Measurements from ENCODE around the gene SEMA4C.
A peak's percentile ranks its signal among the peaks of the same experiment; 100 is the strongest.

The SEMA4C gene

DNA sequence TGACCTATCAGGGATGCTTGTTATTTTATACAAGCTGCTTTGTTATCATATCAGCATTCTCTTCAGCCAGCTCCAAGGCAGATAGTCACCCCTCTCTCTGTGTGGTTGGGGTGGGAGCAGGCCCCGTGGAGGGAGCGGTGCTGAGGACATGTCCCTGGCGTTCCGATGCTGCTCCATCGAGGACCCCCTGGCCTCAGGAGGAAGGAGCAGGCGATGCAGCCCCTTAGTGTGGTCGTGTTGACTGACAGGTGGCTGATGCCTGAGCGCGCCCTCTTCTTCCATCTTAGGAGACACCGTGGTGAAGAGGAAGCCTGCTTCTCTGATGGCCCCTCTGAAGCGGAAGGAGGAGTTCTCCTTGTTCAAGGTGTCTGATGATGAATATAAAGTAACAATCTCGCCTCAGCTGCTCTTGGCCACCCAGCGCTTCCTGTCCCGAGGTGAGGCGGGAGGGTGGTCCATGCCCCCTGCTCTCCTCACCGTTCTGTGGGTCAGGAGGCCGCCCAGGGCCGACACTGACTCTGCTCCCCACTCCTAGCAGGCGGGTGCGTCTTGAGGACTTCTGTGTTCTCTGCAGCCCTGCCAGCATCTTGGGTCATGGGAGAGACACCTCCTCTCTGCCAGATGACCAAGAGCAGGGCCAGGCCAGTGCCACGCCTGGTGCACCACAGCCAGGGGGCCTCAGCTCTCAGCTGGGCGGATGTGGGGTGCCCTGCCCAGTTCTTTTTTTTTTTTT lies 43.2 kb downstream of the SEMA4C start:
- Histone ChIP-seq H3K9ac (ENCODE audit: low read length in 2 of 2) (no peak overlapping the region), H3K36me3 (ENCODE audit: control insufficient read depth in 2 of 2, insufficient read depth in 2 of 2, low read length in 2 of 2) (peaks cover 47 to 53% of the 10 kb centered on the region in 2 donors), H3K27me3 (ENCODE audit: control insufficient read depth in 1 of 2, insufficient read depth in 2 of 2, low read length in 2 of 2) (no peaks in the 10 kb centered on the region), H3K9me3 (ENCODE audit: control insufficient read depth in 2 of 2, low read length in 2 of 2) (no peaks in the 10 kb centered on the region), H3K4me1 (ENCODE audit: control insufficient read depth, insufficient read depth, low read length) (peaks cover 17% of the 10 kb centered on the region), H3K27ac (ENCODE audit: low read length) (no peak overlapping the region), H3K4me3 (ENCODE audit: low read length in 2 of 2) (no peak overlapping the region)

DNA sequence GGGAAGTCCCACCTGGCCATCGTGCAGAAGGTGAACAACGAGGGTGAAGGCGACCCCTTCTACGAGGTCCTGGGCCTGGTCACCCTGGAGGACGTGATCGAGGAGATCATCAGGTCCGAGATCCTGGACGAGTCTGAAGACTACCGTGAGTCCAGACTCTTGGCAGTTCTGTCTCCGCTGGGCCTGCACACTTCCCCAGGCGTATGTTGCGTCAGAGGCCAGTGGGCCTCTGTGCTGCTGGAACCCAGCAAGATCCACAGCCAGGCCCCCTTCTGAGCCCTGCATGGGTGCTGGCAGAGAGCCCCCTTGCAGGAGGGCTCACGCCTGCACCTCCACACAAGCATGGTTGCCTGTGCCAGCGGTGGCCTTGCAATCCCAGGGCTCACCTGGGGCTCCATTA lies 44.8 kb downstream of the SEMA4C start:
- Histone ChIP-seq H3K36me3 (ENCODE audit: control insufficient read depth in 2 of 2, insufficient read depth in 2 of 2, low read length in 2 of 2) (peaks cover 33 to 40% of the 10 kb centered on the region in 2 donors), H3K27me3 (ENCODE audit: control insufficient read depth in 1 of 2, insufficient read depth in 2 of 2, low read length in 2 of 2) (no peaks in the 10 kb centered on the region), H3K9ac (ENCODE audit: low read length in 2 of 2) (no peak overlapping the region), H3K4me3 (ENCODE audit: low read length in 2 of 2) (no peak overlapping the region), H3K9me3 (ENCODE audit: control insufficient read depth in 2 of 2, low read length in 2 of 2) (no peaks in the 10 kb centered on the region), H3K27ac (ENCODE audit: low read length) (no peak overlapping the region), H3K4me1 (ENCODE audit: control insufficient read depth, insufficient read depth, low read length) (peaks cover 26% of the 10 kb centered on the region)

DNA sequence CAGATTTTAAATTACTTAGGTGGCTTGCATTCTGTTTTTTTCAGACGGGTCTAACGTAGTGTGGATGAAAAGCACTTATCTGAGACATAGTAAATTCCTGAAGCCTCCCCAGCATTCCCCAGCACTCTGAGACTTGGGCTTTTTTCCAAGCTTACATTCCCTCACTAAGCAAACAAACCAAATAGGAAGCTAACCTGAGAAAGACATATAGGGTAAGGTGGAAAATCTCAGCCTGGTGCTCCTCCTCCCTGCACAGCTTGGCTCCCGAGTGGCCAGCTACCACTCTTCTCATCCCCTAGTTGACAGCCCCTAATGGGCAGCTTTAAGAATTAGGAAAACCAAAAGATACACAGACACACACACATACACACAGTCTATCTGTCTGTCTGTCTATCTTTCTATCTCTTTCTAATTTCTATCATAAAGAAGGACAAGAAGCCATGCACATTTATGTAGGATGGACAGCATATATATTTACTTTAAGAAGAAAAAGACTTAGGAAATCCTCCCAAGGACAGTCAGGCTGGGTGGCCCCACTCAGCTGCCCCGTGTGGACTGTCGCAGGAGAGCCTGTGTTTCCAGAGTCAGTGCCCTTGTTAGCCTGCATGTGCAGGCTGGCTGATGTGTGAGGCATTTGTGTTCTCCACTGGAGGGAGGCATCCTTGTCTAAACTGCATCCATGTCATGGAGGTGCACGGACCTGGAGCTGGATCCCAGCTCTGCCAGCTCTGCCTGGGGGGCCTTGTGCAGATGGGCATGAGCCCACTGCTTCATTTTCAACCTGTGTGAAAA lies 45.6 kb downstream of the SEMA4C start:
- Histone ChIP-seq H3K27ac (ENCODE audit: low read length) (no peak overlapping the region), H3K4me3 (ENCODE audit: low read length in 2 of 2) (no peak overlapping the region), H3K9me3 (ENCODE audit: control insufficient read depth in 2 of 2, low read length in 2 of 2) (no peaks in the 10 kb centered on the region), H3K4me1 (ENCODE audit: control insufficient read depth, insufficient read depth, low read length) (peaks cover 33% of the 10 kb centered on the region), H3K9ac (ENCODE audit: low read length in 2 of 2) (no peak overlapping the region), H3K27me3 (ENCODE audit: control insufficient read depth in 1 of 2, insufficient read depth in 2 of 2, low read length in 2 of 2) (no peaks in the 10 kb centered on the region), H3K36me3 (ENCODE audit: control insufficient read depth in 2 of 2, insufficient read depth in 2 of 2, low read length in 2 of 2) (peaks cover 26 to 34% of the 10 kb centered on the region in 2 donors)

DNA sequence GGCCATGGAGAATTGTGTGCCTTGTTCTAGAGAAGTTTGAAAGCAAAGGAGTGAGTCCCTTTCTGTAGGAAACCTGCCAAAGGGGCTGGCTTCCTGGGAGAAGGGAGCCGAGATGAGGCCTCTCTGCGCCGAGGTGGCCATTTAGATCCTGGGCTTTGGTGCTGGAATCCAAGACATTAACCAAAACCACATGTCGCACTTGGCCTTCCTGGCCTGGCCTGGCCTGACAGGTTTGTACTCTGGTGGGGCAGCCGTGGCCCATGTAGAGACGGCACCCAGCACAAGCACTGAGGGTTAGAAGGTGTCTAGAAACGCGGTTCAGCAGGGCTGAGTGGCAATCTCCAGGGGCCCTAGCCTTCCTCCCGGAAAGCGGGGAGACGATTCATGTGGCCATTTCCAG lies 46.7 kb downstream of the SEMA4C start:
- Histone ChIP-seq H3K9me3 (ENCODE audit: control insufficient read depth in 2 of 2, low read length in 2 of 2) (no peaks in the 10 kb centered on the region), H3K4me1 (ENCODE audit: control insufficient read depth, insufficient read depth, low read length) (peaks cover 44% of the 10 kb centered on the region), H3K36me3 (ENCODE audit: control insufficient read depth in 2 of 2, insufficient read depth in 2 of 2, low read length in 2 of 2) (peaks cover 18 to 26% of the 10 kb centered on the region in 2 donors), H3K4me3 (ENCODE audit: low read length in 2 of 2) (no peak overlapping the region), H3K27ac (ENCODE audit: low read length) (no peak overlapping the region), H3K27me3 (ENCODE audit: control insufficient read depth in 1 of 2, insufficient read depth in 2 of 2, low read length in 2 of 2) (no peaks in the 10 kb centered on the region), H3K9ac (ENCODE audit: low read length in 2 of 2) (no peak overlapping the region)

DNA sequence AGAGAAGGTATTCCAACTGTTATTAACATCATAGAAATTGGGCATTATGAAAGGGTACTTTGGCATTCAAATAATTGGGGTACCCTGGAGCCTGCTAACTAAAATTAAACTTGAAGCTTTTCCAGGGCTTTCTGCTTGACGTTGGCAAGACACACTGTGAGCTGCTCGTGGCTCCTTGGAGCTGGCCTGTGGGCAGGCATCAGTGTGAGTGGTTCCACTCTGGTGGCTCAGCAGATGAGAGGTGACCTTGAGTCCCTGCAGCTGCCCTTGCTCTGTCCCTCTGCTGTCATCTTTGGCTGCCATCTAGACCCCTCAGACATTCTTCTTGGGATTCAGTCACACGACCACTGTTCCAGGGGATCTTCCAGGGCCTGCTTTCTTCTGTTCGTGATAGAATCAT lies 47.1 kb downstream of the SEMA4C start:
- H3K36me3 ChIP-seq (ENCODE audit: control insufficient read depth in 2 of 2, insufficient read depth in 2 of 2, low read length in 2 of 2), result peaks cover 14 to 22% of the 10 kb centered on the region in 2 donors
- no peaks in the 10 kb centered on the region for H3K27me3 ChIP-seq (ENCODE audit: control insufficient read depth in 1 of 2, insufficient read depth in 2 of 2, low read length in 2 of 2)
- H3K9me3 ChIP-seq (ENCODE audit: control insufficient read depth in 2 of 2, low read length in 2 of 2), result no peaks in the 10 kb centered on the region
- peaks cover 48% of the 10 kb centered on the region for H3K4me1 ChIP-seq (ENCODE audit: control insufficient read depth, insufficient read depth, low read length)
- no peak overlapping the region for H3K27ac ChIP-seq (ENCODE audit: low read length)
- no peak overlapping the region for H3K9ac ChIP-seq (ENCODE audit: low read length in 2 of 2)
- H3K4me3 ChIP-seq (ENCODE audit: low read length in 2 of 2), result no peak overlapping the region

DNA sequence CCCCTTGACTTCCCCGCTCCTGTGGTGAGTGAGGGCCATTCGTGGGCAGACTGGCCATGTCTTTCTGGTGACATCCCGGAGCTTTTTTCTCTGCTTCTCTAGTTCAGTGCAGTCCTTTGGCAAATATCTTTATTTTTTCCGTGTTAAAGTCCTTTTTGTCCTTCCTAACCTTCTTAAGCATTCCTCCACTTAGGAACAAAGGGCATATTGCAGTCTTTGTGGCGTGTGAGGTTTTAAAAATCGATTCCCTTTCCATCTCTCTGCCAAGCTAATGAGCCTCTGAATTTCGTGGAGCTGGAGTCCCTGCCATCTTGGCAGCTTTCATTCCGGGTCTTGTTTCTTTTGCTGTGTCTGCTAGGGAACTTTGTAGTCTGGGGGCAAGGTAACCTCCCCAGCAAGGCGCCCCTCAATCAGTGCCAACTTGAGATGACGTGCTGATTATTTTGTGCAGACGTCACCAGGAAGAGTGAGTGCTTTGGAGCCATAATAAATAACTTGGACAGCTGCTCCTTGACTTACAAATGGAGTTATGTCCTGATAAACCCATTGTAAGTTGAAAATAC lies 48.7 kb downstream of the SEMA4C start:
- no peaks in the 10 kb centered on the region for H3K9me3 ChIP-seq (ENCODE audit: control insufficient read depth in 2 of 2, low read length in 2 of 2)
- no peak overlapping the region for H3K4me3 ChIP-seq (ENCODE audit: low read length in 2 of 2)

DNA sequence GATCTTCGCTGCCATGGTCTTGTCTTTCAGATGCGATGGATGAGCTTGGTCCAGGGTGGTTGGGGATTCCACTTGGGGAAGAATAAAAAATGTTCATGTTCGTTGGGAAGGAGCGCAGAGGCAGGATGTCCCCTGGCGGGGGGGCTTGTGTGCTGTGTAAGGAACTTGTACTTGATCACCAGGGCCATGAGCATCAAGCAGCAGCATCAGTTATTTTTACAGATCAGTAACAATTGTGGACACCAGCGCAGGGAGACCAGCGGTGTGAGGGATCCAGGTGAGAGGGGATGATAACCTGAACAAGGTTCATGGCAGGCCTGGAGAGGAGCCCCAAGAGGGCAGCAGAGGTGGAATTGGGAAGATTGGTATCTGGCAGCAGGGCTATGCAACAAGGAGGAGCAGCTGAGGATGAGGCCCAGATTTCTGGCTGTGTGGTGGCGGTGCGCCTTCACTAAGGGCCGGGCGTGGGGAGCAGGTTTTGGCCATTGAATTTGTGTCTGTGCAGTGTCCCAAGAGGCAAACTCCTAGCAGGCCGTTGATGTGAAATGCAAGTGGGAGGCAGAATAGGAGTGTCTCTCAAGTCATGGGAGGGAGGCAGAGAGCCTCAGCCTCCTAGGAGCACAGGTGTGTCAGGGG lies 49.9 kb downstream of the SEMA4C start:
- no peaks in the 10 kb centered on the region for H3K27me3 ChIP-seq (ENCODE audit: control insufficient read depth in 1 of 2, insufficient read depth in 2 of 2, low read length in 2 of 2)
- peaks cover 58% of the 10 kb centered on the region for H3K4me1 ChIP-seq (ENCODE audit: control insufficient read depth, insufficient read depth, low read length)
- no peak overlapping the region for H3K9ac ChIP-seq (ENCODE audit: low read length in 2 of 2)
- H3K36me3 ChIP-seq (ENCODE audit: control insufficient read depth in 2 of 2, insufficient read depth in 2 of 2, low read length in 2 of 2), result peaks cover 0 to 2% of the 10 kb centered on the region in 2 donors
- H3K4me3 ChIP-seq (ENCODE audit: low read length in 2 of 2), result peak overlapping the region in 1 of 2 donors; percentile 8
- H3K9me3 ChIP-seq (ENCODE audit: control insufficient read depth in 2 of 2, low read length in 2 of 2), result no peaks in the 10 kb centered on the region
- no peak overlapping the region for H3K27ac ChIP-seq (ENCODE audit: low read length)

More for the DNA sequence above, 48.7 kb downstream of the SEMA4C start:
- H3K4me1 ChIP-seq (ENCODE audit: control insufficient read depth, insufficient read depth, low read length), result peaks cover 58% of the 10 kb centered on the region
- H3K9ac ChIP-seq (ENCODE audit: low read length in 2 of 2), result no peak overlapping the region
- H3K36me3 ChIP-seq (ENCODE audit: control insufficient read depth in 2 of 2, insufficient read depth in 2 of 2, low read length in 2 of 2), result peaks cover 3 to 9% of the 10 kb centered on the region in 2 donors
- H3K27me3 ChIP-seq (ENCODE audit: control insufficient read depth in 1 of 2, insufficient read depth in 2 of 2, low read length in 2 of 2), result no peaks in the 10 kb centered on the region
- no peak overlapping the region for H3K27ac ChIP-seq (ENCODE audit: low read length)

DNA sequence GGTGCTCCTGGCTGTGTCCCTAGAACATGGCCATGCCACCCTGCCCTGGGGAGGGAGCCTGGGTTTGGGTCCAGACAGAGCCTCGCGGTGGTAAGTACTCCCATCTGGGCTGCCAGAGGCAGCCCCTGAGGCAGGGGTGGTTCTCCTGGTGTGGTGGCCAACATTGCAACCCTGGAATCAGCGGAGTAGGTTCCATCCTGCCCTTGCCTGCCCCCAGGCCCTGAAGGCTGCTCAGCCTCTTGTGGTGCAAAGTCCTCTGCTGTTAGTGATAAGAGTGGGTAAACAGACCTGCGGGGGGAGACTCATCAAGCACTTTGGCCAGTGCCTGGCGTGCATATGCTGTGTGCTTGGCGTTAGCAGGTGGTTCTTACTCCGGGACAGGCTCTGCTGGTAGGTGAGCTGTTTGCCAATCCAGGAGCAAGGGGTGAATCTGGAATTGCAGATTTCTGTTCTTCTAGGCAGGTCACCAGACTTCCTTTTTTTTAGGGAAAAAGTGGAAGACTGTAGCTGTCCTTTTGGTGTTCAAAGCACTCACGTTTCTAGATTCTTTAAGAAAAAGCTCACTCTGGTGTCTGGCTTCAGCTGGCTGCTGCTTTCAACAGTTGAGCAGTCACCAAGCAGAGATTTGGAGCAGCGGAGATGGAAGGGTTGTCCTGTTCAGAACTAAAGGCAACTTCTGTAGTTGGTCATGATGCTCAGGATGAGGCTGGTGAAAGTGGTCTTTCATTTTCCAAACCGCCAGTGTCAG lies 50.6 kb downstream of the SEMA4C start:
- H3K36me3 ChIP-seq (ENCODE audit: control insufficient read depth in 2 of 2, insufficient read depth in 2 of 2, low read length in 2 of 2), result peaks cover 0 to 2% of the 10 kb centered on the region in 2 donors
- no peaks in the 10 kb centered on the region for H3K9me3 ChIP-seq (ENCODE audit: control insufficient read depth in 2 of 2, low read length in 2 of 2)
- H3K9ac ChIP-seq (ENCODE audit: low read length in 2 of 2), result no peak overlapping the region
- no peak overlapping the region for H3K27ac ChIP-seq (ENCODE audit: low read length)
- peak overlapping the region; percentile 1 to 52 for H3K4me3 ChIP-seq (ENCODE audit: low read length in 2 of 2)
- H3K4me1 ChIP-seq (ENCODE audit: control insufficient read depth, insufficient read depth, low read length), result peaks cover 54% of the 10 kb centered on the region
- no peaks in the 10 kb centered on the region for H3K27me3 ChIP-seq (ENCODE audit: control insufficient read depth in 1 of 2, insufficient read depth in 2 of 2, low read length in 2 of 2)

DNA sequence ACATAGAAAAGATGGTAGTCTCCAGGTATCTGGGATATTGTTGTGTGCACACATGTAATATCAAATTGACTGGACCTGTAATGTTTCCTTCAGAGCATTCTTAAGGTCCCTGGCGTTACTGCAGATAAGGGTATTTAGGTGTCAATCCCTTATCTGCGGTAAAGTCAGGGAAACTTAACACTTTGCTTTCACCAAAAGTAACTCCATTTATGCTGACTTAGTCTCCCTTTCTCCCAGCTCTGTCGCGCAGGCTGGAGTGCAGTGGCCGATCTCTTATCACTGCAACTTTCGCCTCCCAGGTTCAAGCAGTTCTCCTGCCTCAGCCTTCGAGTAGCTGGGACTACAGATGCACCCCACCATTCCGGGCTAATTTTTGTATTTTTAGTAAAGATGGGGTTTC lies 52.0 kb downstream of the SEMA4C start:
- Histone ChIP-seq H3K27me3 (ENCODE audit: control insufficient read depth in 1 of 2, insufficient read depth in 2 of 2, low read length in 2 of 2) (no peaks in the 10 kb centered on the region), H3K36me3 (ENCODE audit: control insufficient read depth in 2 of 2, insufficient read depth in 2 of 2, low read length in 2 of 2) (peaks cover 0 to 2% of the 10 kb centered on the region in 2 donors), H3K9ac (ENCODE audit: low read length in 2 of 2) (peak overlapping the region; percentile 8 to 64), H3K9me3 (ENCODE audit: control insufficient read depth in 2 of 2, low read length in 2 of 2) (no peaks in the 10 kb centered on the region), H3K4me1 (ENCODE audit: control insufficient read depth, insufficient read depth, low read length) (peaks cover 43% of the 10 kb centered on the region), H3K4me3 (ENCODE audit: low read length in 2 of 2) (peak overlapping the region; percentile 65 to 87), H3K27ac (ENCODE audit: low read length) (no peak overlapping the region)

Measured in stomach smooth muscle (tissue), 2 donors.